Measurements from ENCODE around the gene KNOP1. TPM values are rescaled to one million over a fixed set of nuclear protein-coding genes. Genes with fewer than 3 reads are reported as not detected.

KNOP1 gene
- polyA plus RNA-seq, 1 experiment, result 5.0 TPM

DNA sequence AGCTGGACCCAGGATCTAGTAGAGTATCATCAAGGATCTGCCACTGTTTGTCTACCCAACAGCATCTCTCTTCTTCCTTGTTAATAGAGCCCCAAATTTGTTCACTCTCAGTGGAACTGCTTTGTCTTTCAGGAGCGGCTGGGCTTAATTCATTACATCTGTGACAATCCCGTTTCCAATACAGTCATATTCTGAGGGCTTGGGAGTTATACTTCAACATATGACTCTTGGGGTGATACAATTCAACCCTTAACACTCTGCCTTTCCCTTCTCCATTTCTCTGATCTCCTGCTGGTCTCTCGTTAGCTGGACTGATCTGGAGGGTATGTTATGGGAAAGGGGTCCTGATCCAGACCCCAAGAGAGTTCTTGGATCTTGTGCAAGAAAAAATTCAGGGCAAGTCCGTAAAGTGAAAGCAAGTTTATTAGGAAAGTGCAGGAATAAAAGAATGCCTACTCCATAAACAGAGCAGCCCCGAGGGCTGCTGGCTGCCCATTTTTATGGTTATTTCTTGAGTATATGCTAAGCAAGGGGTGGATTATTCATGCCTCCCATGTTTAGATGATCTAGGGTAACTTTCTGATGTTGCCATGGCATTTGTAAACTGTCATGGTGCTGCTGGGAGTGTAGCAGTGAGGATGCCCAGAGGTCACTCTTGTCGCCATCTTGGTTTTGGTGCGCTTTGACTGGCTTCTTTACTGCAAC lies 42.5 kb upstream of the KNOP1 start:
- ChIA-PET POLR2A (no interaction called here), CTCF (no interaction called here)
- TF ChIP-seq, protein P1, sequence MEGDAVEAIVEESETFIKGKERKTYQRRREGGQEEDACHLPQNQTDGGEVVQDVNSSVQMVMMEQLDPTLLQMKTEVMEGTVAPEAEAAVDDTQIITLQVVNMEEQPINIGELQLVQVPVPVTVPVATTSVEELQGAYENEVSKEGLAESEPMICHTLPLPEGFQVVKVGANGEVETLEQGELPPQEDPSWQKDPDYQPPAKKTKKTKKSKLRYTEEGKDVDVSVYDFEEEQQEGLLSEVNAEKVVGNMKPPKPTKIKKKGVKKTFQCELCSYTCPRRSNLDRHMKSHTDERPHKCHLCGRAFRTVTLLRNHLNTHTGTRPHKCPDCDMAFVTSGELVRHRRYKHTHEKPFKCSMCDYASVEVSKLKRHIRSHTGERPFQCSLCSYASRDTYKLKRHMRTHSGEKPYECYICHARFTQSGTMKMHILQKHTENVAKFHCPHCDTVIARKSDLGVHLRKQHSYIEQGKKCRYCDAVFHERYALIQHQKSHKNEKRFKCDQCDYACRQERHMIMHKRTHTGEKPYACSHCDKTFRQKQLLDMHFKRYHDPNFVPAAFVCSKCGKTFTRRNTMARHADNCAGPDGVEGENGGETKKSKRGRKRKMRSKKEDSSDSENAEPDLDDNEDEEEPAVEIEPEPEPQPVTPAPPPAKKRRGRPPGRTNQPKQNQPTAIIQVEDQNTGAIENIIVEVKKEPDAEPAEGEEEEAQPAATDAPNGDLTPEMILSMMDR (IDR thresholded peaks at IDR 0.05; ENCODE audit: insufficient read depth, low read depth, low read length), result no peak
- DNase-seq (ENCODE audit: low read depth), result no peak
- no peaks in the 10 kb centered on the region for H3K36me3 ChIP-seq (ENCODE audit: control insufficient read depth, insufficient read depth, low read length)
- H3K27me3 ChIP-seq (ENCODE audit: control insufficient read depth, insufficient read depth, low read length), result no peaks in the 10 kb centered on the region
- no peak overlapping the region for H3K4me3 ChIP-seq (ENCODE audit: low read depth, low read length)

DNA sequence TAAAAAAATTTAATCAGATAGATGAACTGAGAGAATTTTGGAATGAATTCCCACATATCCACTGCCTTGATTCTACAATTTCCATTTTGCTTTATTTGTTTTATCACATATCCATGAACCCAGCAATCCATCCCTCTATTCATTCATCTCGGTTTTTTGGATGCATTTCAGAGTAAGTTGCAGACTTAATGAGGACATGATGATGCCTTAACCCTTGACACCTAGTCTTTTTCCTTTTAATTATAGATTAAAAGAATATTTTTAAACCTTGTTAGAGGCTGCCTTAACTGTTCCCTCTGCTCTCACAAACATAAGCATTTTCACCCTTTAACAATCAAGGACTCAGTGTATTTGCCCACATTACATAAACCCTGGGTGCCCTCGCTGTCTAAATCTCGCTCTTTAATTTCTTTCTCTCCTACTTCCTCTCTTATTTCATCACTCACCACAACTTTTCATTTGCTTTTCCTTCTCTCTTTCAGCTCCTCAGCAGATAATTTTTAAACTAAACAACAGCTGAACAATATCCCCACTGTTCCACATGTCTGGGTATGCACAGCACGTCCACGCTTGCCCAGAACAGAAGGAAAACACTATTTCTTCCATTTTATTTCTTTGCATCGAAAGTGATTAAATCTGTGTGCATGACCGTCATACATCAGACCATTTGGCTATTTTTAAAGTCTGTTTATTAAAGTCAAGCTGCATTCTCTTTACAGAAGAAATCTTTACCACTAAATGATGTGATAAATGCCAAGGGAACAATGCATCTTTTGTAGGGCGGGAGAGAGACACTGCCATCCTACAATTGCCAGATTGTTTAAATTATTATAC lies 40.0 kb upstream of the KNOP1 start:
- TF ChIP-seq, protein P1 (IDR thresholded peaks at IDR 0.05; ENCODE audit: insufficient read depth, low read depth, low read length), result no peak
- no peak for DNase-seq (ENCODE audit: low read depth)
- POLR2A ChIA-PET, result no interaction called here
- H3K27me3 ChIP-seq (ENCODE audit: control insufficient read depth, insufficient read depth, low read length), result no peaks in the 10 kb centered on the region
- H3K4me3 ChIP-seq (ENCODE audit: low read depth, low read length), result no peak overlapping the region
- CTCF ChIA-PET, result interaction anchor here (0.8 to 1.2 kb wide), 2 partner anchors 10 to 68 kb away, joined by 3 to 4 read pairs; no protein-coding TSS in a partner anchor
- H3K36me3 ChIP-seq (ENCODE audit: control insufficient read depth, insufficient read depth, low read length), result no peaks in the 10 kb centered on the region

DNA sequence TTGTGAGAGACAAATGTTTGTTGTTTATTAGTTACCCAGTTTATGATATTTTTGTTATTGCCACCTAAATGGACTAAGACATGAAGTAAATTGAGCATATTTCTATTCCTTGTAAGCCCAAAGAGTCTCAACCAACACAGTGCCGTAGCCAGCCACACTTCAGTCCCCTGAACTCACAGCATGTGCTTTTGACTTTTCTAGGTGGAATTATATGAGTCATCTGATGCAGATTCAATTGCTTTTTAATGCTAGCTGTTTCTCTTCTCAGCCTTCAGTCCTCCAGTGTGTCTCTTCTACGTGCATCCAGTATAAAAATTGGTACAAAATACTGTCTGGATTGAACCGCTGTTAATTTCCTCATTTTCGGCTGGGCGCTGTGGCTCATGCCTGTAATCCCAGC lies 39.0 kb upstream of the KNOP1 start:
- Histone ChIP-seq H3K36me3 (ENCODE audit: control insufficient read depth, insufficient read depth, low read length) (no peaks in the 10 kb centered on the region), H3K27me3 (ENCODE audit: control insufficient read depth, insufficient read depth, low read length) (no peaks in the 10 kb centered on the region), H3K4me3 (ENCODE audit: low read depth, low read length) (no peak overlapping the region)
- ChIA-PET CTCF (no interaction called here), POLR2A (no interaction called here)
- TF ChIP-seq, protein P1 (IDR thresholded peaks at IDR 0.05; ENCODE audit: insufficient read depth, low read depth, low read length), result no peak
- no peak for DNase-seq (ENCODE audit: low read depth)

DNA sequence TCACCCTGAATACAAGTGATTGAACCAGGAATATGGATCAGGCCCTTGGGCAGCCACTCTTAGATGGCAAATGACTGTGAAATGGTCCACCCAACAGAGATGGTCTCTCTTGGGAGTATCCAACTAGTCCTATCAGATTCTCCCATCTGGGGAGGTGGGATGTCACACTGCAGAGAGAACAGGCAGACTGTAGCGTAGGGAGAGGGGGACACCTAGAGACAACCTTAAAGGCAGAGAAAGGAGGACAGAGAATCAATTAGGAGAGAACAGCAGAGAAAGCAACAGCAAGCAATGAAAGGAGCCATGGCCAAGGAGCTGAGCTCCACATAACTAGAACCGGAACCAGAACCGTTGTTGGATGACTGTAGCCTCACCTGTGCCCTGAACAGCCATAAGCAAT lies 37.2 kb upstream of the KNOP1 start:
- H3K27me3 ChIP-seq (ENCODE audit: control insufficient read depth, insufficient read depth, low read length), result no peaks in the 10 kb centered on the region
- ChIA-PET POLR2A (no interaction called here), CTCF (interaction anchor here (0.6 kb wide), 1 partner anchor 9 kb away, joined by 3 read pairs; no protein-coding TSS in a partner anchor)
- H3K36me3 ChIP-seq (ENCODE audit: control insufficient read depth, insufficient read depth, low read length), result no peaks in the 10 kb centered on the region
- TF ChIP-seq, protein P1 (IDR thresholded peaks at IDR 0.05; ENCODE audit: insufficient read depth, low read depth, low read length), result no peak
- no peak overlapping the region for H3K4me3 ChIP-seq (ENCODE audit: low read depth, low read length)
- DNase-seq (ENCODE audit: low read depth), result no peak

DNA sequence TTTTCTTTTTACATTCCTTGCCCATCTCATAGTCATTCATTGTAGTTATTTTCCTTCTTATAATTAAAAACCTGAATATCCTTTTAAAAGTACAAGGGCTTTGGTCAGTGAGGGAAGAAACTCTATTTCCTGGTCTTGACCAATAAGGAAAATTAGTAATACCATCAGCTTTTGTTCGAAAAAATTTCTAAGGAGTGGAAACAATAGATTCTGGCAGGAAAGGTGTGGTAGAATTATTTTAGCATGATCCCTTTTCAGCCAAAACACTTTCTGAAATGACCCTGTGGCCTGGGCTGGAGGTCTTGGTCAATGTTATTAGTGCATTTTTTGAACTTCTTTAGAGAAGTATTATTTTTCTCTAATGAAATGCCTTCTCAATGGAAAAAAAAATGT lies 36.6 kb upstream of the KNOP1 start:
- POLR2A ChIA-PET, result no interaction called here
- H3K36me3 ChIP-seq (ENCODE audit: control insufficient read depth, insufficient read depth, low read length), result no peaks in the 10 kb centered on the region
- no peak for DNase-seq (ENCODE audit: low read depth)
- no peaks in the 10 kb centered on the region for H3K27me3 ChIP-seq (ENCODE audit: control insufficient read depth, insufficient read depth, low read length)
- TF ChIP-seq, protein P1 (IDR thresholded peaks at IDR 0.05; ENCODE audit: insufficient read depth, low read depth, low read length), result no peak
- CTCF ChIA-PET, result interaction anchor here (1.4 kb wide), 1 partner anchor 16 kb away, joined by 3 read pairs; no protein-coding TSS in a partner anchor
- no peak overlapping the region for H3K4me3 ChIP-seq (ENCODE audit: low read depth, low read length)

Data from BJ (cell line).